Right lobe of liver (tissue), 6 donors: ENCODE data around the gene MCM6. TPM values are rescaled to one million over a fixed set of nuclear protein-coding genes. Genes with fewer than 3 reads are reported as not detected.

Experiments
- ATAC-seq, 4 donors: fragments of 200-7000 bp; cut with Tn5 transposase; one replicate each; pipeline ENCODE4 v1.9.1; 2020; ENCODE audit warnings: mild to moderate bottlenecking in 4 of 4, moderate library complexity in 4 of 4
- DNase-seq, 3 donors: peaks; one replicate each; pipeline ENCODE4 v3.0.0-alpha.2; 2020
- H3K27ac ChIP-seq, 3 donors: fragments of 200-600 bp; one replicate each; pipeline ENCODE4 v1.8.0; 2022
- H3K27me3 ChIP-seq, 2 donors: fragments of 200-600 bp; one replicate each; pipeline ENCODE4 v1.8.0; 2022
- H3K36me3 ChIP-seq, 4 donors: fragments of 200-600 bp; sonication (generic) in 1 of 4; one replicate each; pipeline versions ENCODE4 v1.5.1 to v1.8.0; 2017 to 2022; ENCODE audit warnings: control low read depth in 1 of 4
- H3K4me1 ChIP-seq, 4 donors: fragments of 200-600 bp; sonication (generic) in 1 of 4; one replicate each; pipeline versions ENCODE4 v1.5.1 to v1.8.0; 2017 to 2022; ENCODE audit warnings: control low read depth in 1 of 4
- H3K4me3 ChIP-seq, 3 donors: fragments of 200-600 bp; one replicate each; pipeline ENCODE4 v1.8.0; 2022
- H3K9me3 ChIP-seq, 4 donors: fragments of 200-600 bp; sonication (generic) in 1 of 4; one replicate each; pipeline versions ENCODE4 v1.5.1 to v1.8.0; 2017 to 2022; ENCODE audit warnings: control low read depth in 1 of 4
- POLR2A ChIP-seq: fragments of 450-650 bp; IDR thresholded peaks from one replicate; pipeline ENCODE4 v1.6.1; 2017; ENCODE audit warnings: antibody characterized with exemption, mild to moderate bottlenecking
- WGBS: methylation state at CpG from one replicate; pipeline ENCODE4 v1.1.6; 2018; ENCODE audit warnings: low coverage, low lambda C conversion rate; ENCODE audit not compliant: insufficient coverage; ENCODE audit errors: missing lambda C conversion rate; 5-methylcytosine and 5-hydroxymethylcytosine counted together
- intact Hi-C, 2 donors: fragments of 100-400 bp; cut with DNase I; formaldehyde crosslinking; loops; one replicate each; pipeline versions ENCODE4 v1.11.2 to v1.14.1; 2022
- long read RNA-seq: library from polyadenylated mRNA; unstranded; transcript quantifications from one replicate; pipeline ENCODE4 v2.0.0, GENCODE V29; 2019
- total RNA-seq, 6 experiments: library from RNA; depleted of rRNA in 2 of 6; stranded (reverse); fragments of >200 nt in 2 of 6; fragmentation: NEBNext Ultra II Directional in 3 of 6; extraction: Animal tissue kit (Norgen Biotek cat#: 25700) in 3 of 6; gene quantifications; one replicate each; pipeline versions ENCODE4 v1.1.0 to v1.2.4, GENCODE V29; 2016 to 2023
- TF ChIP-seq, protein P1 (sequence below), 4 donors: fragments of 200-600 bp in 3 of 4; fragments of 450-650 bp in 1 of 4; IDR thresholded peaks; one replicate each; pipeline versions ENCODE4 v1.5.1 to v1.8.0; 2016 to 2022; ENCODE audit warnings: antibody characterized with exemption in 4 of 4, mild to moderate bottlenecking in 2 of 4
- donor health status: DM: no; HTN: yes; CAD: no.
- donor health status: DM: no; HTN: no; CAD: no.
- donor health status: DM: no; HTN: no; CAD: no.
- donor health status: DM: no; HTN: yes; CAD: no.
- donor health status: DM: no; HTN: yes; CAD: no.

The MCM6 gene
- 10 to 100 TPM in 2 of 6 experiments, 1 to 10 TPM in 4; 1.5 to 13.2 (median 4.7) TPM for total RNA-seq
- long read RNA-seq, partial matches to known transcripts: 1 of 1 reads
- long read RNA-seq, other reads (novel, unspliced or antisense): 0 of 1 reads

DNA sequence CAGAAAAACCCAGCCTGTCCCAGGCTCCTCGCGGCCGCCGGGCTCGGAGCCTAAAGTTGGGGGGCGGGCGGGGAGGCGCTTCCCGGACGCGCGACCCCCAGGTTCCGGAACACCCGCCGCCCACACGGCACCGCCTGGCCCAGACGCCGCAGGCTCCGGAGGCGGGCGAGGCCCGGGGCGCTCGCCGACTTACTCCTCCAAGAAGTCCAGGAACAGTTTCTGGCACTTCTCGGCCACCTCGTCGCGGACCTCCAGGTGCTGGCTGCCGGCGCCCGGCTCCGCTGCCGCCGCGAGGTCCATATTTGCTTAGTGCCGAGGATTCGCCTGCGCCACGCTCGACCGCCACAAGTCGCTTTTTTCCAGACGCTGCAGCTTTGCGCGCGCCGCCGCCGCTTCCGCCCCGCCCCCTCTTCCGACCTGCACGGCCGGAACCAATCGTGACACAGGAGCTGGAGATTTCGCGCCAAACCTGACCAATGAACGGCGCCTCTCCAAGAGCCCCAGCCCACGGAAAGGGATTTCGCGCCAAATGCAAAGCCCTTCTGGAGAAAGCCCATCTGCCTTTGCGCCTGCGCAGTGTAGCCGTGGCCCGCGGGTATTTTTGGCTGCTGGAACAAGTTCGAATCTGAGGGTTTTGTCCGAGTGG lies at the start of gene MCM6:
MCM6 (minus strand) TSS at position 378 of the 646 bp plus-strand sequence; CDS start at position 300, 78 bp downstream.
- Histone ChIP-seq H3K9me3 (no peaks in the 10 kb centered on the region), H3K36me3 (no peaks in the 10 kb centered on the region), H3K27me3 (no peaks in the 10 kb centered on the region), H3K27ac (peak within 1 kb of the TSS in 2 of 3 donors; percentile 48 to 62), H3K4me1 (peaks cover 0 to 7% (median 0%) of the 10 kb centered on the region in 4 donors), H3K4me3 (peak within 1 kb of the TSS; percentile 62 to 84 (median 81))
- DNase-seq (peak; percentile 97 to 98 (median 98)), ATAC-seq (peak; percentile 99 to 100 (median 99))
- TF ChIP-seq, protein P1, sequence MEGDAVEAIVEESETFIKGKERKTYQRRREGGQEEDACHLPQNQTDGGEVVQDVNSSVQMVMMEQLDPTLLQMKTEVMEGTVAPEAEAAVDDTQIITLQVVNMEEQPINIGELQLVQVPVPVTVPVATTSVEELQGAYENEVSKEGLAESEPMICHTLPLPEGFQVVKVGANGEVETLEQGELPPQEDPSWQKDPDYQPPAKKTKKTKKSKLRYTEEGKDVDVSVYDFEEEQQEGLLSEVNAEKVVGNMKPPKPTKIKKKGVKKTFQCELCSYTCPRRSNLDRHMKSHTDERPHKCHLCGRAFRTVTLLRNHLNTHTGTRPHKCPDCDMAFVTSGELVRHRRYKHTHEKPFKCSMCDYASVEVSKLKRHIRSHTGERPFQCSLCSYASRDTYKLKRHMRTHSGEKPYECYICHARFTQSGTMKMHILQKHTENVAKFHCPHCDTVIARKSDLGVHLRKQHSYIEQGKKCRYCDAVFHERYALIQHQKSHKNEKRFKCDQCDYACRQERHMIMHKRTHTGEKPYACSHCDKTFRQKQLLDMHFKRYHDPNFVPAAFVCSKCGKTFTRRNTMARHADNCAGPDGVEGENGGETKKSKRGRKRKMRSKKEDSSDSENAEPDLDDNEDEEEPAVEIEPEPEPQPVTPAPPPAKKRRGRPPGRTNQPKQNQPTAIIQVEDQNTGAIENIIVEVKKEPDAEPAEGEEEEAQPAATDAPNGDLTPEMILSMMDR (IDR thresholded peaks at IDR 0.05): peak in 1 of 4 donors; percentile 8
- TF ChIP-seq POLR2A: peak; percentile 46
- intact Hi-C loops: no loop called here
- WGBS: 0% methylated on average over 21 of the region's 71 CpGs

GRCh38 chr2:135925571-135925970 lies 49.3 kb upstream of the MCM6 start:
- no peak overlapping the region for H3K4me3 ChIP-seq
- intact Hi-C loops: no loop called here
- 63% methylated on average over 2 of the region's 2 CpGs for WGBS
- TF ChIP-seq POLR2A: no peak
- TF ChIP-seq, protein P1 (IDR thresholded peaks at IDR 0.05): no peak
- peaks cover 0 to 24% (median 4%) of the 10 kb centered on the region in 4 donors for H3K36me3 ChIP-seq
- H3K27me3 ChIP-seq: no peaks in the 10 kb centered on the region
- ATAC-seq: no peak
- H3K4me1 ChIP-seq: no peaks in the 10 kb centered on the region
- no peak overlapping the region for H3K27ac ChIP-seq
- H3K9me3 ChIP-seq: no peaks in the 10 kb centered on the region
- DNase-seq: no peak

DNA sequence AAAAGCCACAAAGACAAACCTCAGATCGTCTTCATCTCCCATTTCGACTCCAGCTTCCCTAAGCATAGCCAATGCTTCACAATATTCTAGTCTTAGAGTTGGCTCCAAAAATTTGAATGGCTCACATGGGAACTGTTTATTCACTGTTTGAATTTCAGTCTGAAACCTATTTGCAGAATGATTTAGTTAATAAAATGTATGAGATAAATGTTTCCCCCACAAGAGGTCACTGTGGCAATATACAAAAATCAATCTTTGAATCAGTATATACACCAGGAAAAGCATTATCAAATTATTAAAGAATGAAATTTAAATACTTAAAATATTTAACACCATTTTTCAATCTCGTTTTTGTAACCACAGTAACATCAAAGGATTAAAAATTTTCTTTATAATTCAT lies 40.0 kb upstream of the MCM6 start:
- no peak for DNase-seq
- 55% methylated on average over 3 of the region's 3 CpGs for WGBS
- no peaks in the 10 kb centered on the region for H3K27me3 ChIP-seq
- no peaks in the 10 kb centered on the region for H3K9me3 ChIP-seq
- peaks cover 0 to 21% (median 0%) of the 10 kb centered on the region in 4 donors for H3K36me3 ChIP-seq
- H3K4me1 ChIP-seq: no peaks in the 10 kb centered on the region
- ATAC-seq: peak in 3 of 4 donors; percentile 55 to 72 (median 55)
- TF ChIP-seq, protein P1 (IDR thresholded peaks at IDR 0.05): peak; percentile 40 to 50 (median 46)
- TF ChIP-seq POLR2A: no peak
- H3K4me3 ChIP-seq: no peak overlapping the region
- H3K27ac ChIP-seq: no peak overlapping the region
- intact Hi-C loops: loop anchor here in 1 of 2 donors (10.0 kb wide), 1 partner anchor 469 kb away; no protein-coding TSS in a partner anchor

- TF ChIP-seq POLR2A: no peak
- TF ChIP-seq, protein P1 (IDR thresholded peaks at IDR 0.05): no peak
- ATAC-seq: no peak
- H3K36me3 ChIP-seq: peaks cover 0 to 29% (median 0%) of the 10 kb centered on the region in 4 donors
Observed at GRCh38 chr2:135914485-135914884, 38.2 kb upstream of the MCM6 start.

More at GRCh38 chr2:135914485-135914884, 38.2 kb upstream of the MCM6 start:
- no peak overlapping the region for H3K27ac ChIP-seq
- no peaks in the 10 kb centered on the region for H3K27me3 ChIP-seq
- no peak for DNase-seq
- no peaks in the 10 kb centered on the region for H3K4me1 ChIP-seq
- intact Hi-C loops: loop anchor here in 1 of 2 donors (10.0 kb wide), 1 partner anchor 470 kb away; no protein-coding TSS in a partner anchor
- H3K9me3 ChIP-seq: no peaks in the 10 kb centered on the region
- no peak overlapping the region for H3K4me3 ChIP-seq
- WGBS: 60% methylated on average over 3 of the region's 3 CpGs
